ENCODE data around the gene SP3.

The SP3 gene

DNA sequence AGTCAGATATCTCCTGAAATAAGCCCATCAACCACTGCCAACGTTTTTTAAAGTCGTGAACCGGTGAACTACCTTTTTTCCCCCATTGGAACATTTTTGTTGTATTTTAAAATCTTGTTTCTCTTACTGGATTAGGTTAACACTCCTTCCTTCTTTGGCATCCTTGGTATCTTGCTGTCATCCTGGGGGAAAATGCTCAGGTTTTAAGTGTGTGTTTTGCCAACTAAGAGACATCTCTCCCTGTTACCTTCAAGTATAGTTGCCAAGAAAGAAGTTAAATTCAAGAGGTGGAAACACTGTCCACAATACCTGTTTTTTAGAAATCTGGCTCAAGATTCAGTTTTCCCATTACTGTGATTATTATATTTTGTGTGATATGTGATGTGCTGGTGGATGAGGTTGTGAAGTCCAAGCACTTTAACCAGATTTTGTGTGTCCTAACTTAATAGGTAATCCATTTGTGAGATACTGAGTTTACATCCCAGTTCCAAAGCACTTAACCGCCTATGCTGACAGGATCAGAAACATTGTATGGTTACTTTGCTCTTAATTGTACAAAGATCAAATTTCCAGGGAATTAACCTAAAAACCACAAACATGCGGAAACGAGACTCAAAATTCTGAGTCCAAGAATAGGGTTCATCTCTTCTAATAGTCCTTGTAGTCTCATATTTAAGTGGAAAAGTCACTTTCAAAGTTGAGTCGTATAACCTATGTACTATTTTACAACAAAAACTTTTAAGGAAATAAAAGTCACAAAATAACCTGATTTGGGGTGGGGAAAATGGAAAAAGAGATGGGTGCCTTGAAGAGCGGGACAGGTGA is 1.3 kb upstream of the SP3 start:
- DNase-seq, result no peak

DNA sequence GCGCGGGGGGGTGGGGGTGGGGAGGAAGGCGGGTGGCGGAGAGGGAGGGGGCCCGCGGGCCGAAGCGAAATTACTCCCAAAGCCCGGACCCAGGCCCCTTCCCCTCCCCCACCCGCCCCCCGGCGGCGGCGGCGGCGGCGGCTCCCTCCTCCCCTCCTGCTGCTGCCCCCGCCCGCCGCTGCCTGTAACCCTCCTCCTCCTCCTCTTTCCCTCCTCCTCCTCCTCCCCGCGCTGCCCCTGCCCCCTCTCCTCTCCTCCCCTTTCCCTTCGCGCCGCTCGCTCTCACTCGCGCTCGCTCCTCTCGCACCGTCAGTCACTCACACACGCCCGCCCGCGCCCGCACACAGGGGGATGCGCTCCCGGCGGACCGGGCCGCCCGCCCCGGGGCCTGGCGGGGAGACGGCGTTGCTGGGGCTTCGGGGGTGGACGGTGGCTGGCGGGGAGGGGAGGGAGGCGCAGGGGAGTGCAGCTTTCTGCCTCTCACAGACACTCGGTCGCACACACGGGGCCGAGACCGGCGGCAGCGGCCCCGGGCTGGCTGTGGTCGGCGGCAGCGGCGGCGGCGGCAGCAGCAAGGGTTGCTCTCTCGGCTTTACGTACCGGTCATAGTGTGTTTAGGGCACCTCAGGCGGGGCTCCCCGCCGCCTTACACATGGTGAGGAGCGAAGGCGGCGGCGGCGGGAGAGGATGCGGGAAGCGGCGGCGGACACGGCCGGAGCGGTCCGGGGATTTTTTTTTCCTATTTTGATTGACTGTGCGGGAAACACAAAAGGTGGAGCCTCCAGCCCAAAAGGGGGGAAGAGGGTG is 405 bp downstream of the SP3 start:
- peak; percentile 79 for DNase-seq

DNA sequence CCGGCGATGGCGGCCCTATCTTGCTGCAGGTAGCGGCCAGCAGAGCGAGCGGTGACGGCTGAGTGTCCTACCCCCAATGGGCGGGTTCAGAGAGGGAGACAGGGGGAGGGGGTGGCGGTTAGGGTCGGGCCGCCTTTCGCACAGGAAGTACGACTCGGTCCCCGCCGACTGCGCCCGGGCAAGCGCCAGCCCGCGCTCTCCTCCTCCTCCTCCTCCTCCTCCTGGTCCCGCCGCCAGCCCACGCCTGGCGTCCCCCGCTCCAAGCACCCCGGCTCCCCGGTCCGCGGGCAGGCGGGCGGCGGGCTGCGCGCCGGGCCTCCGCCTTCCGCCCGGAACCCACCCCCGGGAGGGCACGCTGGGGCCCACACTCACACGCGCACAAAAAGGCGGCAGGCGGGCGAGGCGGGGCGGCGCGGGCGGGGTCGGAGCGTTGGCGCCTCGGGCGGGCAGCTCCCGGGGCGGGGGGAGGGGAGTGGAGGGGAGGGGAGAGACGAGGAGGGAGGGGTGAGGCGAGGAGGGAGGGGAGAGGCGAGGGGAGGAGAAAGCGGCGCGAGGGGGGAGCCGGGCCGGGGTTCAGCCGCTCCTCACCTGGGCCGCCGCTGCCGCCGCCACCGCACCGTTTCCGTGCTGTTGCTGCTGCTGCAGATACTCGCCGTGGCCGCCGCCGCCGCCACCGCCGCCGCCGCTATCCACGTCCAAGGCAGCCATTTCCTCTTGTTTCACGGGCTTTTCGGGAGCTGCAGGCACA is 1.2 kb downstream of the SP3 start:
- peak; percentile 88 for DNase-seq

DNA sequence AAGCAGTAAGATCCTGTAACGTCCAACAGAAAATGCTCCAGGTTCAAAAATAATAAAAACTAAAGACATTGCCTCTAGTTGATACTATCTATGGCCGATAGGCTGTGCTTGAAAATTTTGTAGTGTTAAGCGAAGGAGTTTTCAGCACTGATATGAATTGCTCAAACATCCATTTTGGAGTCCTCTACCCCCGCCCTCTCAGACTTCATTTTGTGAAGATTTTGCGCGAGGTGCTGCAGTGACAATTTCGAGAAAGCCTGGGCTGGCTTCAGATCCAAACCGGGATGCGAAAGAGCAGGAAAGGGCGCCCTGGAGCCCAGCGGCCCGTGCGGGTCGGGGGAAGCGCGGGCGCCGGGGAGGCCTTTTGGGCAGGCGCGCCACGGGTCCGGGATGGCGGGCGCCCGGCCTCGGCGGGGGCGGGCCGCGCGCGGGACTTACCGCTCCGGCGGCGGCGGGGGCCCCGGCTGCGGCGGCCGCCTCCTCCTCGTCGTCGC is 1.8 kb downstream of the SP3 start:
- DNase-seq, result peak; percentile 54

DNA sequence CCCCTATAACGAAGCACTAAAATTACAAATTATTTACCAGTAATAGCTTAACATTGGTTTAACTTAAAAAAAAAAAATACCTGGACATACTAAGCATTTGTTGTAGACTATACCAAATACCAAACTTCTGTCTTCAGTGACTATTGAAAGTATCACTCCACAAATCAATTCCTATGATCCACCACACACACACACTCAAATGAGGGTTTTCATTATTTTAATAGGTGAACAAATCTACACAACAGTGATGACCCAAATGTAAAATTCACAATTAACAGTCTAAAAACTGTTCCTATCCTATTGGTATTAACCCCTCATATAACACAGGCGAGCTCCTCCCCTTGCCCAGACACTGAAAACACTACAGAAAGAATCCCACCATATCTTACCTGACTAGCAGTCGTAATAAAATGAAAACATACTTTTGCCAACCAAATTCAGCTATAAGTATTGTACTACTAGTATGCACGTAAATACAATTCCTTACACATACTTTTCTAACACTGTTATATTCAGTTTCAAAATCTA is 2.5 kb downstream of the SP3 start:
- DNase-seq, result no peak

DNA sequence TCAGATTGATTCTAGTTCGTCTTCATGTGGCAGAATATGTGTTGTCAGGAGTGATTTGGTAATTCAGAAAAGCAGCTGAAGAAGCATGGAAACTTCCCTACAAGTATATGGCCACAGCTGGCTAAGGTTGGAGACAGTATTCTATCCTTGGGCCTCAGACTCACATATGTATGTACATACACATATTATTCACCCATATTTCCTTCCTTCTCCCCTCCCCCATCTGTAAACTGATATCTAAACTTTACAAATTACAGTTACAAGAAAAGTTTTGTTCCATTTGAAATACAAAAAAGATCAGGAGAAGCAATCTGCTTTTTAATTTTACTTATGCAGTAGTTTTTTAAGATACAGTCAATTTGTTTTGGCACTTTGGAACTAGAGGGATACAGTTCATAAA is 3.1 kb downstream of the SP3 start:
- no peak for DNase-seq

DNA sequence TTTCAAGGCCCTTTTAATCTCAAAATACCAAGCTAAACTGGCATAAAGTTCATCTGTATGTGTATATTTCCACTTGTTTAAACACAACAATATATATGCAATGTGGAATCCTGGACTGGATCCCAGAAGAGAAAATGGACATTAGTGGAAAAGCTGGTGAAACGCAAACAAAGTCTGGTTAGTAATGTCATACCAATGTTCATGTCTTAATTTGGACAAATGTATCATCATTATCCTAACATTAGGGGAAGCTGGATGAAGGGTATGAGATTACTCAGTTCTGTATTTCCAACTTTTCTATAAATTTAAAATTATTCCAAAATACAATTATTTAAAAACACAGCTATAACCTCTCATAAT is 3.8 kb downstream of the SP3 start:
- no peak for DNase-seq

DNA sequence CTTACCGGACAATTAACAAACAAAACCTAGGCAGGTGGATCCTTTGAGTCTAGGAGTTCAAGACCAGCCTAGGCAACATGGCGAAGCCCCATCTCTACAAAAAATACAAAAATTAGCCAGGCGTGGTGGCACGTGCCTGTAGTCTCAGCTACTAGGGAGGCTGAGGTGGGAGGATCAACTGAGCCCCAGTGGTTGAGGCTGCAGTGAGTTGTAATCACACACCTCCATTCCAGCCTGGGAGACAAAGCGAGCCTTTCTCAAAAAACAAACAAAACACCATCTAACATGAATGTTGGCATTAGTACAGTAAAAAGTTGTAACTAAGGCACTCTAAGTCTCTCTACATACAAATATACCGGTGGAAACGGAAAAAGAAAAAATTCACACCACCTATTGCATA is 5.3 kb downstream of the SP3 start:
- DNase-seq, result no peak

DNA sequence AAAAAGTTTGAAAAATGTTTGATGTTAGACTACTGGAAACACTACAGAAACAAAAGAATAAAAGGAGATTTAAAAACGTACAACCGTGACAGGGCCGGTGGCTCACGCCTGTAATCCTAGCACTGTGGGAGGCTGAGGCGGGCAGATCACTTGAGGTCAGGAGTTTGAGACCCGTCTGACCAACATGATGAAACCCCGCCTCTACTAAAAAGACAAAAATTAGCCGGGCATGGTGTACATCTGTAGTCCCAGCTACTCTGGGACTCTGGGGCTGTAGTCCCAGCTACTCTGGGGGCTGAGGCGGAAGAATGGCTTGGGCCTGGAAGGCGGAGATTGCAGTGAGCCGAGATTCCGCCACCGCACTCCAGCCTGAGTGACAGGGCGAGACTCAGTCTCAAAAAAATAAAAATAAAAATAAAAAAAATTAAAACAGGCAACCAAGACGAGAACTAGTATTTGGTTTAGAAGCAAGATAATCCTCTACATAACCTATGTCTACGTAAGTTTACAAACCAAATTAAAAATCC is 5.8 kb downstream of the SP3 start:
- no peak for DNase-seq

DNA sequence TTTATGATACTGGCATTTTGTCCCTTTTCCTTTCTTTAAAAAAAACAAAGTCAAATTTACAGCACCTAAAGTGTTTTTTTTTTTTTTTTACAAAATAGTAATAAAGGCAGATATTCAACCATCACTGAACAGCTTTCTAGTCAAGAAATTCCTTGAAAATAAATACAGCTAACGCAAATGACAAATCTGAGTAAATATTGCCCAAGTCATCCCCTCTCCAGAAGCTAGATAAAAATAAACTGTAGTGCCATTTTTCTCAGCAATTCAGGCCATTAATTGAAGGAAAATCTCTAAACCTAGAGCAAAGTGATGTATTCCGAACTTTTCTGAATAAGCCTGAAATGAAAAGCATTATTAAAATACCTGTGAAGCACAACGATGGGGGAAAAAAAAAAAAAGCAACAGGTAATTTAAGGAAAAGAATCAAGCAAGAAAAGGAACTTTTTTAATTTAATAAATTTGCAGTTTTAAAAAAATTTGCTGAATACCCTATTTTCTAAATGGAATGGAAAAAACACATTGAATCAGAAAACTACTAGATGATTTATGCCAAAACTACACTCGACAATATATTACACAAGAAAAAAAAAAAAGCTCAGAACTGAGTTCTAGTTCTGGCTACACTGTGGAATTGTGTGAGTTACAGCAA is 6.9 kb downstream of the SP3 start:
- no peak for DNase-seq

DNA sequence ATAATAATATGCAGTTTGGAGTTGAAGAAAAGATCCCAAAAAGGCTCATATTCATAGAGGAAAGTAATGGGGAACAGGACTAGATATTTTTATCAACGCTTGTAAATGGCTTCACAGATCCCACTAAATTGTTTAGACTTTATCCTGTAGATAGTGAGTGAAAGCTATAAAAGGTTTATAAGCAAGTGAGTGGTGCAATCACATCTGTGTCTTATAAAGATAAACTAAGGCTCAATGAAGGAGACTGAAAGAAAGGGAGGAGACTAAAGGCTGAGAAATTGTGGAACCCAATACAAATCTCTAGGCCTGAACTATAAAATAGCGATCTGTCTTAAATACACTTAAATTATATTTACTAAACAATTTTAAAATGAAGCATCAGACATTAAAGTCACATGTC is 7.7 kb downstream of the SP3 start:
- no peak for DNase-seq

DNA sequence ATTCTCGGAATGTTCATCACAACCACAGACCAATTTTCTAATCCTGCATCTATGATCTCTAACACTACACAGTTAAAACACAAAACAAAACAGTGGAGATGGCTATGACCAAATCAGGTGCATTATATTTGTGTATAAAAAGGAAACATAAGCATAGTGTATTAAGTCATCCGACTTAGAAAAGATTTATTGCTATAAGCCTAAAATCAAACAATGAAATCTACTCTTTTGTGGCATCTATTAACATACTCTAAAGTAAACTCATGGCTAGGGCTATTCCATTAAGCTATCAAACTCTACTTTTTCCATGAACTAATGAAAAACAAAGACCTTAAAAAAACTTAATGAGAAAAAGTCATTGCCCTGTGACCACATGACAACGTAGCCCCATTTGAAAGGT is 8.7 kb downstream of the SP3 start:
- no peak for DNase-seq

DNA sequence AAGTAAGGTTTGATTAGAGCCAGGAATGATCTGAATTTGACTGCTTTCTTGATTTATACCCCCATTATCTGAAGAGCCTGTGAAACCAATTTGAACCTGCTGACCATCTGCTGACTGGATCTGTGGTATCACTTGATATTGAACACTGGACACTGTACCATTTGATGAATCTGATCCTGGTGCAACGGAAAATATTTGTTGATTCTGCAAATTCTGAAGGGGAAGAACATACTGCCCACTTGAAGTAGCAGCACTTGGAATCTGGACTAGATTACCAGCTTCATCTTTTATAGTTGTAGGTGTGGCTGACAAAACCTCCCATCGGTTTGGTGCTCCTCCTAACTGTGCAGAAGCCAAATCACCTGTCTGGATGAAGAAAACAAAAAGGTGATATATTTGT is 9.3 kb downstream of the SP3 start:
- DNase-seq, result no peak

DNA sequence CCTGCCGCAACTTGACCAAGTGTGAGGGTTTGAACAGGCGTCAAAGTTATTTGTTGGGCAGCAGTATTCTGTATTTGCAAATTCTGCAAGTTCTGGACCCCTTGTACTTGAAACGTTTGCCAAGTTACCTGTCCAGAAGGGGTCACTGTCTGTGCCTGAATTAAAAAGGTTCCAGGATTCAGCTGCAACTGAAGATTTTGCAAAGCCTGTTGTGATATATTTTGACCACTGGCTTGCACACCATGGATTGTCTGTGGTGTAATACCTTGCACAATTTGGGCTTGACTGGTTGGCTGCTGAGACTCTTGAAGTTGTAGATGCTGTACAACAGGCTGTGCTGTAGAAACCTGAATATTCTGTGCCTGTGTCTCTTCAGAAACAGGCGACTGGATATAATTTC is 10.2 kb downstream of the SP3 start:
- DNase-seq, result no peak

DNA sequence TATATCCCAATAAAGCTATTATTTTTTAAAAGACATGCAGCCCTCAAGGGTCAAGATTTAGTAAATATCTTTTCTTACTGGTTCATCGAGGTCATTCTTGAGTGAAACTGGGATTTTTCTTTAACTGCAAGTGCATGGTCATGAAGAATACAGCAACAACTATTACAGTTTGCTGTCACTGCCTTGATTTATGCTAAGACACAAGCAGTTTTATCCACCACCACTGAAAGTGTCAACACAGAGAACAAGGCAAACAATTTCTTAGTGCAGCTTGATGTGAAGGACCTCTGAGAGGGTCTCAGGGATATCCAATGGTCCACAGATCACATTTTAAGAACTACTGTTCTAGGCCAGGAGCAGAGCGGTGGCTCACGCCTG is 12.1 kb downstream of the SP3 start:
- no peak for DNase-seq

DNA sequence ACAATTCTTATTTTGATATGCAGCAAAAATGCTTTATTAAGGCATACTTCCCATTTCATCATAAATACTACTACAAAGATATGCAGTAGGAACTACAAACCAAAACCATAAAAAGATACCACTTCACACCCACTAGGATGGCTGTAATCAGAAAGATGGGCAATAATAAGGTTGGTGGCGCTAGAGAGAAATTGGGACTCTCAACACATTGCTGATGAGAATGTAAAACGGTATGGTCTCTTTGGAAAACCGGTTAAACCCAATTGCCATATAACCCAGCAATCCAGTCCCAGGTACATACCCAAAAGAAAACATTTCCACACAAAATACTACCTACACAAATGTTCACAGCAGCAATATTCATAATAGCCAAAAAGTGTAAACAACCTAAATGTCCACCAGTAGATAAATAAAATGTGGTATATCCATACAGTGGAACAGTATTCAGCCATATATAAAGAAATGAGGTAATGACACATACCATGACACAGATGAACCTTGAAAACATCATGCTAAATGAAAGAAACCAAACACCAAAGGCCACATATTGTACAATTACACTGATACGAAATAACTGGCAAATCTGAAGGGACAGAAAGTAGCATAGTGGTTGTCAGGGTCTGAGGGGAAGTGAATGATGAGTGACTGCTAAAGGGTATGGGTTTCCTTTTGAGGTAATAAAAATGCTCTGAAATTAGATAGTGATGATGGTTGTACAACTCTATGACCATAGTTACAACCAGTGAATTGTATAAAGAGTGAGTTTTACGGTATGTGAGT is 12.7 kb downstream of the SP3 start:
- DNase-seq, result no peak

DNA sequence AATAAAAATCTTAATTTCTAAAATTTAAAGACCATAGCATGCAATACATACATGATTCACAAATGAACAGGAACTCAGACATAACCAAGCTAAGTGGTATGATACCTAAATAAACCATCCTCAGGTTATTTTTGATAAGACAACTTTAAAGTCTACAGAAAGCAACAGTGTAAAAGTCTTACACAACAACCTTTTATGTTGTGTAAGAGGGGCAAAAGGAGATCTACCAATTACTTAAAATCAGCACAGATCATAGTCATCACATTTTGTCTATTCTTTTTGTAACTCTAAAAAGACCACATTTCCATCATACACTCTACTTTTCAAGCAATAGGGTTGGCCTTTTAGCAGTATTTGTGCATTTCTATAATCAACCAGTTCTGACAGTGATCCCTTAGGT is 16.3 kb downstream of the SP3 start:
- DNase-seq, result no peak

DNA sequence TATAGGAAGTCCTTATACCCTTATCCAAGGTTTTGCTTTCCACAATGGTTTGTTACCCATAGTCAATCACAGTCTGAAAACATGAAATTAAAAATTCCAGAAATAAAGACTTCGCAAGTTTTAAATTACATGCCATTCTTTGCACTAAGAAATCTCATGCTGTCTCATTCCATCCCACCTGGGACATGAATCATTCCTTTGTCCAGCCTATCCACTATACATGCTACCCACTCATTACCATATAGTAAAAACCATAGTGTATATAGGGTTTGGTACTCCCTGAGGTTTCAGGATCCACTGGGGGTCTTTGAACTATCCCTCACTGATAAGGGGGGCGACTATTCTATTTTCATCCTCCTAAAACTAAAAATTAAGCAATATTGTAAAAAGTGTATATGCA is 17.0 kb downstream of the SP3 start:
- no peak for DNase-seq

DNA sequence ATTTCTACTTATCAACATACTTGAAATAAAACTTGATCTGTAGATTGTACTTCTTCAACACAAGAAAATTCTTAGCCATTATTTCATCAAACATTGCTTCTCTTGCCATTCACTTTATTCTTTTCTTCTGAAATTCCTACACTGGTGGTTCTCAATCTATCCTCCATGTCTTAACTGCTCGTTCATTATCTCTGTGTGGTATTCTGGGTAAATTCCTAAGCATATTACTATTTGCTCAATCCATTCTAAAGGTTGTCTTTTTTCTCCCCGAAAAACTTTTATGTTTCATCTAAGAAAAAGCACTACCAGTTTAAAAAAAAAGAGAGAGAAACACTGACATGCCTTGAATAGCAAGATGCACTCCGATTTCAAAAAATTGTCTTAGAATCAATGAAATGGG is 18.0 kb downstream of the SP3 start:
- no peak for DNase-seq

DNA sequence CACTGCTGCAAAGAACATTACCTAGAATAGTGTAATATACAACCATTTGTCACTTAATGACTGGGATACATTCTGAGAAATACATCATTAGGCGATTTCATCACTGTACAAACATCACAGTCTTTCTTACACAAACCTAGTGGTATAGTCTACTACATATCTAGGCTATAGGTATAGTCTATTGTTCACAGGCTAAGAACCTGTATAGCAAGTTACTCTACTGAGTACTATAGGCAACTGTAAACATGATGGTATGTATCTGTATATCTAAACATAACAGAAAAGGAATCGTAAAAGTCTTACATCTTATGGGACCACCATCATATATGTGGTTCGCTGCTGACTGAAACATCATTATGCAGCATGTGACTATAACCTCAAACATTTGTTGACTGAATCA is 21.4 kb downstream of the SP3 start:
- no peak for DNase-seq

DNA sequence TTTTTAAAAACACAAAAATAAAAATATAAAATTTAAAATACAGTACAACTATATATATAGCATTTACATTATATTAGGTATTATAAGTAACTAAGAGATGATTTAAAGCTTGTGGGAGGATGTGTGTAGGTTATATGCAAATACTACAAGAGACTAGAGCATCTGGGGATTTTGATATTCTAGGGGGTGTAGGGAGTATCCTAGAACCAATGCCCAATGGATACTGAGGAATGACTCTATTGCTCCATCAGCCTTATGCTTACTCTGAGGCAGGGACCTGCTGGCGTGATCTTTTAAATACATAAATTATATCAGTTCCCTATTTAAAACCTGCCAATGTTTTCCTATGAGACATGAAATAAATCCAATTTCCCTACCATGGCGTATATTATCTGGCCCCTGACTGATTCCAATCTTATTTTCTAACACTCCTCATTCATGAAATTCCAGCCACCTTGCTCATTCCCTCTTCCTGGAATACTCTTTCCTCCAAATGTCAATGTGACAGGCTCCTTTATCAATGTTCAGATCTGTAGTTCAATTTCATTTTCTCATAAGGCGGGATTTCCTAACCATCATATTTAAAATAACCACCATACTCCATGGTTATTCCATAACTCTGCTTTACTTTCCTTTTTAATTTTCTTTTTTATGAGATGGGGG is 22.2 kb downstream of the SP3 start:
- DNase-seq, result no peak

Data from effector CD4-positive, alpha-beta T cell (primary cell).